T-cell (primary cell): ENCODE results near the gene ZBED1. TPM values are rescaled to one million over a fixed set of nuclear protein-coding genes. Genes with fewer than 3 reads are reported as not detected.

Experiments
- total RNA-seq, 35 experiments: library from RNA in 6 of 35; stranded (reverse) in 6 of 35; fragments of 120-200 nt in 1 of 35; gene quantifications; one replicate each; pipeline versions ENCODE4 v1.2.1 to v1.2.4 and lab custom pipeline; 2013 to 2026

Gene ZBED1
- total RNA-seq, 5 donors from 2014 or later (not counting 1 experiment from before 2014, with no cell fraction given): 17.7 to 42.6 (median 31.2) TPM

Other genes with a start within 250 kb of the ZBED1 start
- gene DHRSX, start within 50 bp of the ZBED1 start, total RNA-seq: 10 to 100 TPM; 13.2 to 20.0 (median 15.9) TPM
- 100 to 1,000 TPM; 141 to 294 (median 207) TPM for gene CD99, start 190.3 kb upstream of the ZBED1 start, total RNA-seq